ENCODE data around the gene PUSL1. TPM values are rescaled to one million over a fixed set of nuclear protein-coding genes. Genes with fewer than 3 reads are reported as not detected.

PUSL1 gene
- total and polyA plus RNA-seq, 2 of the 13 experiments (the other 11 are each of a cell fraction or from before 2014, with no cell fraction given): 8.3 to 22.2 TPM

DNA sequence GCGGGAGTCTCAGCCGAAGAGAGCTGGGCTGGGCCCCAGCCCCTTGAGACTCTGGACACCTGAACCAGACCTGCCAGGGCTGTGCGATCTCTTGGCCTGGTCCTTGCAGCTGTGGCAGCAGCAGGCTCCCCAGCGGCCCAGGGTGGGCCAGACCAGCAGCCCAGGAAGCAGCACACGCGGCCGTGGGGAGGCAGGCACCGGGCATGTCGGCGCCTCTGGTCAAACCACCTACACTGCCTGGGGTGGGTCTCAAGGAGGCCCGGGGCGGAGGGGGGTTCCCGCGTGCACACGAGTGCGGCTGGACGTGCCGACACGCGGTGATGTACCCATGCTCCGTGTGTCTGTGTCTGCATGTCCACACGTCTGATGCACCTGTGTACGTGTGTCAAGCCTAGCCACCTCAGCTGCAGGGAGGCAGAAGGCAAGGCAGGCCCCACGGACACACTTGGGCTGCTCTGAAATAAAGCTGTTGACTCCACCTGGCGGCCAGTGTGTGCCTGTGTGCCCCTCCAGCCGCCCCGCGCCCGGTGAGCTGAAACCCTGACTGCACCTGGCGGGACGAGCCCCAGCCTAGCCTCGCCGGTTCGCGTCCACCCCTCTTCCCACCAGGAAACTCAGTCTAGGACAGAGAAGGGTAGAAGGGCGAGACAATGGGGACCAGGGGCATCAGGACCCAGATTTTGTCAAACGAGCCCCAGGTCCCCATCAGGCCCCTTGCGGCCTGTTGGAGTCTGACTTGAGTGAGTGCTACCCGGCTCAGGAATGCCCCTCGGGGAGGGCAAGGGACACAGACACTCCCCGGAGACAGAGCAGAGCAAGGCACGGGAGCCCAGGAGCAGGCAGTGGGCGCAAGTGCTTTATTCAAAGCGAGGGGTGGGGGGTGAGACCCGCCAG lies 16.6 kb upstream of the PUSL1 start (continued):
- TF ChIP-seq KLF15 (CRISPR knock-in tag; IDR thresholded peaks at IDR 0.05; ENCODE audit: borderline replicate concordance): no peak
- TF ChIP-seq POGZ (CRISPR knock-in tag; IDR thresholded peaks at IDR 0.05): 0 out of 2 replicates have a peak, but pooled peaks have one; percentile 12
- no peak for TF ChIP-seq EHMT2 (IDR thresholded peaks at IDR 0.05; ENCODE audit: borderline replicate concordance, low read depth, low read length)
- TF ChIP-seq, protein P1, sequence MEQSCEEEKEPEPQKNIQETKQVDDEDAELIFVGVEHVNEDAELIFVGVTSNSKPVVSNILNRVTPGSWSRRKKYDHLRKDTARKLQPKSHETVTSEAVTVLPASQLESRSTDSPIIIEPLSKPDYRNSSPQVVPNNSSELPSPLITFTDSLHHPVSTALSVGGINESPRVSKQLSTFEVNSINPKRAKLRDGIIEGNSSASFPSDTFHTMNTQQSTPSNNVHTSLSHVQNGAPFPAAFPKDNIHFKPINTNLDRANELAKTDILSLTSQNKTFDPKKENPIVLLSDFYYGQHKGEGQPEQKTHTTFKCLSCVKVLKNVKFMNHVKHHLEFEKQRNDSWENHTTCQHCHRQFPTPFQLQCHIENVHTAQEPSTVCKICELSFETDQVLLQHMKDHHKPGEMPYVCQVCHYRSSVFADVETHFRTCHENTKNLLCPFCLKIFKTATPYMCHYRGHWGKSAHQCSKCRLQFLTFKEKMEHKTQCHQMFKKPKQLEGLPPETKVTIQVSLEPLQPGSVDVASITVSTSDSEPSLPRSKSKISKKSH (CRISPR knock-in tag; IDR thresholded peaks at IDR 0.05; ENCODE audit: borderline replicate concordance): 0 out of 2 replicates have a peak, but pooled peaks have one; percentile 41
- TF ChIP-seq FOSL2 (CRISPR knock-in tag; IDR thresholded peaks at IDR 0.05): peak; percentile 15; the same call in 1 of the 2 replicates
- no peak for TF ChIP-seq NBN (conservative IDR thresholded peaks at IDR 0.05)
- TF ChIP-seq FOXA1 (IDR thresholded peaks at IDR 0.05): no peak
- TF ChIP-seq FOXA1 (CRISPR knock-in tag; IDR thresholded peaks at IDR 0.05): 0 out of 2 replicates have a peak, but pooled peaks have one; percentile 14
- TF ChIP-seq FOXO1 (CRISPR knock-in tag; IDR thresholded peaks at IDR 0.05): peak; percentile 10; the same call in 1 of the 2 replicates
- 0 out of 2 replicates have a peak, but pooled peaks have one; percentile 16 for TF ChIP-seq NRL (CRISPR knock-in tag; IDR thresholded peaks at IDR 0.05; ENCODE audit: borderline replicate concordance)
- TF ChIP-seq, protein P2, sequence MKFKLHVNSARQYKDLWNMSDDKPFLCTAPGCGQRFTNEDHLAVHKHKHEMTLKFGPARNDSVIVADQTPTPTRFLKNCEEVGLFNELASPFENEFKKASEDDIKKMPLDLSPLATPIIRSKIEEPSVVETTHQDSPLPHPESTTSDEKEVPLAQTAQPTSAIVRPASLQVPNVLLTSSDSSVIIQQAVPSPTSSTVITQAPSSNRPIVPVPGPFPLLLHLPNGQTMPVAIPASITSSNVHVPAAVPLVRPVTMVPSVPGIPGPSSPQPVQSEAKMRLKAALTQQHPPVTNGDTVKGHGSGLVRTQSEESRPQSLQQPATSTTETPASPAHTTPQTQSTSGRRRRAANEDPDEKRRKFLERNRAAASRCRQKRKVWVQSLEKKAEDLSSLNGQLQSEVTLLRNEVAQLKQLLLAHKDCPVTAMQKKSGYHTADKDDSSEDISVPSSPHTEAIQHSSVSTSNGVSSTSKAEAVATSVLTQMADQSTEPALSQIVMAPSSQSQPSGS (CRISPR knock-in tag; IDR thresholded peaks at IDR 0.05): peak; percentile 16; the same call in 1 of the 2 replicates
- TF ChIP-seq ZNF713 (CRISPR knock-in tag; IDR thresholded peaks at IDR 0.05): peak; percentile 72; the same call in 1 of the 2 replicates
- TF ChIP-seq ZNF569 (CRISPR knock-in tag; IDR thresholded peaks at IDR 0.05; ENCODE audit: borderline replicate concordance): no peak
- TF ChIP-seq KDM5B (CRISPR knock-in tag; IDR thresholded peaks at IDR 0.05; ENCODE audit: borderline replicate concordance): peak; percentile 51; the same call in 1 of the 2 replicates
- TF ChIP-seq POLR2G (IDR thresholded peaks at IDR 0.05; ENCODE audit: low read depth, low read length): peak; percentile 47; the same call in 1 of the 2 replicates
- peak; percentile 52 for TF ChIP-seq ZNF350 (CRISPR knock-in tag; IDR thresholded peaks at IDR 0.05; ENCODE audit: borderline replicate concordance, low read depth)
- 0 out of 2 replicates have a peak, but pooled peaks have one; percentile 36 for TF ChIP-seq HNRNPL (IDR thresholded peaks at IDR 0.05; ENCODE audit: low read depth, low read length)
- TF ChIP-seq ZNF589 (CRISPR knock-in tag; conservative IDR thresholded peaks at IDR 0.05): 0 out of 2 replicates have a peak, but pooled peaks have one; percentile 41
- TF ChIP-seq HNRNPLL (IDR thresholded peaks at IDR 0.05; ENCODE audit: low read depth, low read length, poor library complexity, severe bottlenecking): peak; percentile 17
- TF ChIP-seq AKAP8 (CRISPR knock-in tag; IDR thresholded peaks at IDR 0.05): peak; percentile 91
- TF ChIP-seq SIX1 (CRISPR knock-in tag; IDR thresholded peaks at IDR 0.05; ENCODE audit: borderline replicate concordance): no peak
- no peak for TF ChIP-seq ZNF292 (CRISPR knock-in tag; IDR thresholded peaks at IDR 0.05; ENCODE audit: borderline replicate concordance, low read depth)
- TF ChIP-seq KDM2A (CRISPR knock-in tag; IDR thresholded peaks at IDR 0.05; ENCODE audit: borderline replicate concordance, low read depth): peak; percentile 93
- TF ChIP-seq ZNF619 (CRISPR knock-in tag; IDR thresholded peaks at IDR 0.05): peak; percentile 67; the same call in 1 of the 2 replicates
- 0 out of 2 replicates have a peak, but pooled peaks have one; percentile 25 for TF ChIP-seq ZNF672 (CRISPR knock-in tag; IDR thresholded peaks at IDR 0.05)
- TF ChIP-seq ARNT2 (CRISPR knock-in tag; IDR thresholded peaks at IDR 0.05; ENCODE audit: low read depth): 0 out of 2 replicates have a peak, but pooled peaks have one; percentile 23

All from HepG2 (cell line).